Stimulated activated naive CD8-positive, alpha-beta T cell treated with anti-CD3 and anti-CD28 coated beads, Interleukin-15, Interleukin-2, amounts not matched to agents 100 U/mL and 50 U/mL, for 24 hours (primary cell): ENCODE results near the gene ANKRD23.
"Not testable (repeated sequence)": the region's sequence is repeated elsewhere in the genome, so short reads cannot be mapped to it uniquely, and the experiment has no call there.

ENCODE experiments used
- ATAC-seq: fragments of 150-1000 bp; cut with Tn5 transposase; one replicate; pipeline ENCODE4 v1.10.0; 2021
- DNase-seq: peaks from one replicate; pipeline ENCODE4 v3.0.0; 2021

ANKRD23 gene

DNA sequence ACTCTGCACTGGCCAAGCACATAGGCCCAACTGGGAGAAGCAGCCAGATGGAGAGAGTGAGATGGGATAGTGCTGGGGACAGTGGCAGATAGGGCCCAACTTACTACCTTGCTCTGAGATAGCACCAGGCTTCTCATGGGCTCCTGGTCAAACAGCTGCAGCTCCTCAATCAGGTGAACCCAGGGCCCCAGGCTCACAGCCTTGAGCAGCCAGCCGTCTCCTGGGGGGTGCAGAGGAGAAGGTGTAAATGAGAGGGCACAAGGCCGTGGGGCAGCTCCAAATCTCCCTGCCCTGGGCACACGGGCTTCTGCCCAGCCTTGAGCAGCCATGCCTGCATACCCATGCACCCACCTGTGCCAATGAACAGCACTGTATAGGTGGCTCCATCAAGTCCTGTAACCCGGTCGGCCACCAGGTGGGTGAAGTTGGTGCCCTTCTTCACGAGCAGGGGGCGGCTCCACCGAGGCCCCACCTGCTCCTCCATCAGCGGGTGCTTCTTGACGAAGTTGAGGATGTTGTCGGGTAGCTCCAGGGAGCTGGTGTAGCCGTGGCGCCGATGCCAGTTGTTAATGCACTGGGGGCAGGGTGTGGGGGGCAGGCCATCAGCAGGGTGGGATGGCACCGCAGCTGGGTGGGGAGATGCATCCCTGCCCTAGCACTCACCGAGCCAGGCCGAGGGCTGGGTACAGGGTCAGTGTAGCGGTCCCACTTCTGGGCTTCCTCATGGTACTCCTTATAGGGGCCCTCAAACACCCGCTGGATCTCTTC, 19.9 kb upstream of the ANKRD23 start:
- no peak for DNase-seq
- no peak for ATAC-seq

DNA sequence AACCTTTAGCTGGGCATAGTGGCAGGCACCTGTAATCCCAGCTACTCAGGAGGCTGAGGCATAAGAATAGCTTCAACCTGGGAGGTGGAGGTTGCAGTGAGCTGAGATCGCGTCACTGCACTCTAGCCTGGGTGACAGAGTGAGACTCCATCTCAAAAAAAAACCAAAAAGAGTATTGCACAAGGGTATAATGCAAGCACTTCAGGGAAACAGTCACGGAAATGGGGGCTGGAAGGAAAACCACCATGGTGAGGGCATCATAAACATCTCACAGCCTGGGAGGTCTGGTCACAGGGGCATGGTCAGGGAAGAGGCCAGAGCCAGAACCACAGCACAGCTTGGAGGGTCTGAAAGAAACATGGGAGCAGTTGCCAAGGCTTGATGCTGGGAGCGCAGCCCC, 19.2 kb upstream of the ANKRD23 start:
- not testable (repeated sequence) for DNase-seq, ATAC-seq

DNA sequence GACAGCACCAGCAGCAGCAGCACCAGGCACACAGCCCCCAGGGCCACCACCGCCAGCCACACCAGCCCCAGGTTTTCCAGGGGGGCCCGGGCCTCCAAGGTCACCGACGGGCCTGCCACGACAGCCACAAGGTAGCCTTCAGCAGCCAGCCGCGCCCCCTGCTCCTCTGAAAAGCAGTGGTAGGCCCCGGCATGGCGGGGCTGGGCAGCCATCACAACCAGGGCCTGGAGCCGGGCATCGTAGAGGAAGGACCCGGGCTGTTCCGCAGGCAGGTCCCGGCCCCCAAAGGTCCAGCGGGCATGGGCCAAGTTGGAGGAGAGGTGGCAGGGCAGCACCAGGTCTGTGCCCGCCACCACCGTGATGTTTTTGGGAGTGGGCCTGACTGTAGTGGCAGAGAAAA, 17.3 kb upstream of the ANKRD23 start:
- ATAC-seq (no peak), DNase-seq (no peak)

DNA sequence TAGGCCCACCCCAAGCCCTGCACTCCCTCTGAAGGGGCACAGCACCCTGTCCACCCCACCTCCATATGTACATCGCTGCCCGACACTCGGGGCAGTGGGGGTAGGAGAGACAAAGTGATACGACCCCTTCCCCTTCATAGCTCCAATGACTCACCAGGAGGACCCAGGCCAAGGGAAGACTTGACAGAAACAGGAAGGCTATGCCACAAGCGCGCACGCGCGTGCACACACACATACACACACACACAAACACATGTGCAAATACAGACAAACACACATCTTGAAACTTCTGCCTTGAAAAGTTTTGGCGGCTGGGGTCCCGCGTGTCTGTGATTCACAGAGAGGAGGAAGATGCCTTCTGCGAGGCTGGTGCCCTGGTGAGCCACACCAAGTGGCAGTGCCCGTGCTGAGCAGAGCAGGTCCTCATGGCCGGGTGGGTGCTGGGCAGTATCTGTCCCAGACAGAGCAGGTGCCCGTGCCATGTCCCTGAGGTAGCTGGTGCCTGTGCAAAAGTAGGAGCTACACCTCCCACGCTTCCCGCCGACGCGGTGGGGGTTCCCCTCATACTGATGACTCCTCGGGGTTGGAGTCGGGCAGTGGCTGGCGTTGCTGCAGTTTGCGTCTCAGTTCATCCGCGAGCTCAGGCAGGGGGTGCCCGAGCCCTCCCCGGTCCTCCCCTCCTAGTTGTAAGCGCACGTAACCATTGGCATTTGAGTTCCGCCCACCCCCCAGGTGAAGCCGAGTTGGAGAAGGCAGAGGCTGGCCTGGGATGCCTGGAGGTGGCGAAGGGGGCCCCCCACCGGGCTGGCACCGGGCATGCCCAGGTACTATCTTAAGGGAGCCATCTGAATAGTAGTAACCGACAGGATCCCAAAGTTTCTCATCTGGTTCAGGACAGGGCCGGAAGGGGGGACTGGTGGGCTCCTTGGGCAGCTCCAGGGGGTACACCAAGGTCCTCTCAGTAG, 16.5 kb upstream of the ANKRD23 start:
- ATAC-seq (no peak), DNase-seq (peak; percentile 46)

DNA sequence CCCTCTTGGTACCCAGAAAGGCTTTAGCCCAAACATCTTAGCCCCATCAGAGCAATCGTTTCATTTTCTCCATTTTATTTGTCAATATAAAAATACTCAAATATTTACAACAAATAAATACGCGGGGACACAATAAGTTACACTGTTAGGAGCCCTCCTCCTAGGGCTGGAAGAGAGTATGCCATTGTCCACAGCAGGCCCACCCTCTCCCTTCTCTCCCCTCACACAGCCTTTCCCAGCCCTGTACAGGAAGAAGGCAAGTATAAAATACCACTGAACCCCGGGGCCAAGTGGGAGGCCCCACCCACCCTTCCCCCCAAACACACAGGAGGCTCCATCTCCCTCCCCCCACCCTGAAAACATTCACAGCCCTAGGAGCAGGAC, 15.9 kb upstream of the ANKRD23 start:
- no peak for ATAC-seq
- no peak for DNase-seq

DNA sequence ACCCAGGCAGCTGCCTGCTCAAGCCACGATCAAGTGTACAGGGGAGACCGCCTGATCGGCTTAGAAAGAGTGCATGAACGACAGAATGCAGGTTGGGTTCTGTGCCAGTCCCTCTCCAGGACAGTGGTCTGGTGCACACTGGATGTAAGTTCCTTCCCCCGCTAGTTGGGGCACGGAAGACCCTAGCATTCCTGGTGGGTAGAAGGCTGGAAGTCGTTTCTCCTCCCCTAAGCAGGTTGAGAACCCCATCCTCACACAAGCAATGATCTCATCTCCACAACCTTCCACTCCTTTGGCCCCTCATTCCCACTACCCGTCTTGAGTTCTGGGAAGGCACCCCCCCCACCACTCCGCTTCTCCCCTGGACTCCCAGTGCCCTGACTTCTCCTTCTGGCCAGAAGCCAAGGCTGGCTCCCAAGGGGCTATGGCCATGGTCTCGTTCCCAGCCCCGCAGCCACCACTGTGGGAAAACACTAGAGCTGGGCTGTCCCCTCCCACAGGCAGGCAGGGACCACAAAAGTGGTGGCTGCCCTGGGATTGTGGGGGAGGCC, 15.4 kb upstream of the ANKRD23 start:
- no peak for DNase-seq
- no peak for ATAC-seq

DNA sequence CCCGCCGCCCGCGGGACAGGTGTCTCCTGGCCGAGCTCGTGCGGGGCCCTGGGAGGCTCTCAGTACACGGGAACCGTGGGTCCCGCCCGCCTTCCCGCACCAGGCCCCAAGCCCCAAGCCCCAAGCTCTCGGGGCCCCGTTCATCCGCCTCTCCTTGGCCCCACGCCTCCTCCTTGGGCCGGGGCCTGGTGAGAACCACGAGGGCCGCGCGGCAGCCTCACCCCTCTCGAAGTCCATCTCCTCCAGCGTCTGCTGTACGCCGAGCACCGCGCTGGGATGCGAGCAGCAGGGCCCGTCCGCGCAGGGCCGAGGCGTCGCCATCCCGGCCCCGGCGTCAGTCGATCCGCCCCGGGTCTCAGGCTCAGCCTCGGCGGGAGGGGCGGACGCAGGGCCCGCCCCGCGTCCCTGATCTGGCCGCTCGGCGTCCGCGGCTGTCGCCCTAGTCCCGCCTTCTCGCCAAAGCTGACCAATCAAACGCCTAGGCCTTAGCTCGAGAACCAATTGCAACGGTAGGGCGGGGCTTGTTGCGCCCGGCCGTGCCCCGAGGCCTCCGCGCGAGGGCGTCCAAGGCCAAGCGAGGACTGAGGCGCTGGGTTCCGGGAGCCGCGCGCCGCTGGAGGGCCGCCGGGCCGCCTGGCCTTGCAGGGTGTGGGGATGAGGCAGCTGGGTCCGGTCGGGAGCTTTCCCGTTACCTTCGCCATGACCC, 14.0 kb upstream of the ANKRD23 start, which contains the start of gene ANKRD39:
ANKRD39 (minus strand) TSS at position 350 of the 706 bp plus-strand sequence; CDS start at position 321, 29 bp downstream.
- ATAC-seq (peak; percentile 96), DNase-seq (peak; percentile 98)

DNA sequence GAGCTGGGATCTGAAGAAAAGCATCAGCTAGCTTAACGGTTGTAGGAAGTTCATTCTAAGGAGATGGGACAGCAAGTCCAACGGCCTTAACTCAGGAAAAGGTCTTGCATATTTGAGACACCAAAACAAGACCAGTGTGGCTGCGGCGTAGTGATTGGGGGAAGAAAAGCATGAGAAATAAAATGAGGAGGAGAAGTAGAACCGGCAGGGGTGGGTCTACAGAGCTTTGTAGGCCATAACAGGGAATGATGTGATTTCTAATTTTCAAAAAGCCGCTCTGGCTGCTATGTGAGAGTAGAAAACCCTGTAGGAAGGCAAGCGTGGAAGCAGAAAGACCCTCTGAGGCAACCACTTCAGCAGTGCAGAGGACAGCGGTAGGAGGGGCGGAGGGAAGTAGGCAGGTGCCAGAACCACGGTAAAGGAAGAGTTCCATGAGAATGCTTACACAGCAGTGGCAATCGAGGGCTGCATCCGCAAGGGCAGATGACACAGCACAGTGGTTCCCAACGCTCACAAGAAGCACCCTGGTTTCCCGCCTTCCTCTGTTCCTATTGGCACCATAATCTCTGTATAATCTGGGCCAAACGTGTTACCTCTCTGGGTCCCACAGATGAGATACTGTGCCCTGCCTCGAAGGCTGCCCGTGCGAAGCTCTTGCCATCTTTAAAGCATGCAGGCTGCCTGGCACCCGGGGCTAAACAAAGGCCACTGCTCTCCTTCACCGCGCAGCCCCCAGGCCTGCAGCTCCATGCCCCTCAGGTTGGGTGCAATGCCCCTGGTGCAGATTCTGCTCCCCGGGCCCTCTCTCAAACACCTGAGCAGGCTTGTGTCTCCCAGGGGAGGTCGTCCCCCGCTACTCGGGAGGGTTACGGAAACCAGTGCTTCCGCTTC, 13.2 kb upstream of the ANKRD23 start:
- ATAC-seq = no peak
- DNase-seq = peak; percentile 35

DNA sequence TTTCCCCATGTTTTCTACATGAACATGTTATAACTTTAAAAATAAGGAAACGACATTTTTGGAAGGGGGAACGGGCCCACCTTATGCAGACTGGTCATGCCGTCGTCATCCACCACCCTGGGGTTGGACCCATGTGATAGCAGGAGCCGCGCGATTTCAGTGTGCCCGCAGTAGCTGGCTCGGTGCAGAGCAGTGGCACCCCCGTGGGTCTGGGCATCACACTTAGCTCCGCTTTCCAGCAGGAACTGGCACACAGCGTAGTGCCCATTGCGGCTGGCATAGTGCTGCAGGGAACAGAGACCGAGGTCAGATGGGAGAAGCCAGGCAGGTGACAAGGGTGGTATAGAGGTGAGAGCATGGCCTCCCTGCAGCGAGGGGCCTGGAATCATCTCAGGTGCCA, 9.5 kb upstream of the ANKRD23 start:
- DNase-seq (no peak), ATAC-seq (no peak)

DNA sequence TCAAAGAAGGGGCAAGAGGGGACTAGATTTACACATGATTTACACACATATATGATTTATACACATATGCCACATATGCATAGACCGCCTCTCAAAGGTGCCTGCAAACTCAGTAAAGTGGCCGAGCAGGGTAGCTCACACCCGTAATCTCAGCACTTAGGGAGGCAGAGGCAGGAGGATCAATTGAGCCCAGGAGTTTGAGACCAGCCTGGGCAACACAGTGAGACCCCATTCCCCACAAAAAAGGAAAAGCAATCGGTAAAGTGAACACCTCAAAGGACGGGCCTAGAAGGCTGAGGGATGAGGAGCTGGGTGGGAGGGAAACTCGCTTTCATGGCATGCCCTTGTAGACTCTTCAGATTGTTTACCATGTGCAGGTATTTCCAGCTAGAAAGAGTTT, 8.8 kb upstream of the ANKRD23 start:
- ATAC-seq (no peak), DNase-seq (no peak)

DNA sequence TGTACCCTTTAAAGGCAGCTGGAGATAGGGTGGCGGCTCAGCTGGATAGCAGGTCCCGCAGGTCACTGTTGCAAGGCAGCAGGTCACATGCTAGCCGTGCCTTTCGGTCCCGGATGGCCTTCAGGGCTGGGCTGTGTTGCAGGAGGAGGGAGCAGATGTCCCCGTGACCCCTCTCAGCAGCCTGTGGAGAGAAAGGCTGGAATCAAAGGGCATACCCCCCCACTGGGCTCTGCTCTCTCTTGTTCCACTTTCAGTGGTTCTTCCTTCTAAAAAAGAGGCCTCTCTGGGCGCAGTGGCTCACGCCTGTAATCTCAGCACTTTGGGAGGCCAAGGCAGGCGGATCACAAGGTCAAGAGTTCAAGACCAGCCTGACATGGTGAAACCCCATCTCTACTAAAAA, 4.4 kb upstream of the ANKRD23 start:
- DNase-seq = no peak
- ATAC-seq = no peak

DNA sequence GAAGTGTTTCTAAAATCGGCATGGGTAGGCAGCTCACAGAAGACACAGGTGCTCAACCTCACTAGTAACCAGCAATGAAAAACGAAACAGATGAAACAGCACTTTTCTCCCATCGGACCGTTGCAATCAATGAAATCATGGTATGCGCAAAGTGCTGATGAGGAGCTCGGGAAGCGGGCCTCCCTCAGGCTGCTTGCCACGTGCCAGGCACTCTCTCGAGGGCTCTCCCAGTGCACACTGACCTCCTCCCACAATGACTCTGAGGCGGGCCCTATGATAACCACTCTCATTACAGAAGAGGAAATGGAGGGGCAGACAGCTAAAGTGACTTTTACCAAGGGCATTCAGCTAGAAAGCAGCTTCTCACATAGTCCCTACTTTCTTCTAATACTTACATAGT, 3.8 kb upstream of the ANKRD23 start:
- no peak for ATAC-seq
- no peak for DNase-seq

DNA sequence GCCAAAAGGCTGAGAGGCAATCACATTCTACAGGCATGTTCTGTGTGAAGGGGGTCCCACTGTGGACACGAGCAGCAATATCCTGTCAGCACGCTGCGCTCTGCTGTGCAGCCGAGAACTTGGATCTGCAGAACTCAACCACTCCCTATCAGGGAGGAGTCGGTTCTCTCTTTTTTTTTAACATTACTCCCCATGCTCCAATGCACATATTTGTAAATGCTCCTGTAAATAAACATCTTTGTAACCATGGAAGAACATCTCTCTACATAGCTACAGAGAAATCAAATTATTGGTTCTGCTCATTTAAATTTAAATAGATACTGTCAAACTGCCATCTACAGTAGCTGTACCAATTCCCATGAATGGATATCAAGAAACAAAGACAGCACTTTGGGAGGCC, 3.0 kb upstream of the ANKRD23 start:
- ATAC-seq = no peak
- DNase-seq = no peak

DNA sequence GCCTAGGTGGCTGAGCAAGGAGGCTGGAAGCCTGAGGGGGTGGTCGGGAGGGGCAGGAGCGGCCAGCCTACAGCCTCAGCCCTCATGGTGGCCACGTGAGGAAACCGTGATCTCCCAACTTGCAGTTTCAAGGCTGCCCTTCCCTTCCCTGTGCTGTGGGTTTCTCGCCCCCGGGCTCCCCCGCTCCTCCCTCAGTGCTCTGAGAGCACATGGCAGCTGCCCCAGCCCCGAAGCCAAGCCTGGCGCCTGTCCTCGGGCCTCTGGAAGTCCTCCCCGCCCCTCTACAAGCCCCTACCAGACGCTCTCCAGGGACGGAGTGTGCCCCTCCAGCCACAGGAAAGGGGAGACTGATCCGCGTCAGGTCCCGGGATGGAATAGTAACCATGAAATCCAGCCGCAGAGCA, 586 bp upstream of the ANKRD23 start:
- ATAC-seq (no peak), DNase-seq (no peak)

DNA sequence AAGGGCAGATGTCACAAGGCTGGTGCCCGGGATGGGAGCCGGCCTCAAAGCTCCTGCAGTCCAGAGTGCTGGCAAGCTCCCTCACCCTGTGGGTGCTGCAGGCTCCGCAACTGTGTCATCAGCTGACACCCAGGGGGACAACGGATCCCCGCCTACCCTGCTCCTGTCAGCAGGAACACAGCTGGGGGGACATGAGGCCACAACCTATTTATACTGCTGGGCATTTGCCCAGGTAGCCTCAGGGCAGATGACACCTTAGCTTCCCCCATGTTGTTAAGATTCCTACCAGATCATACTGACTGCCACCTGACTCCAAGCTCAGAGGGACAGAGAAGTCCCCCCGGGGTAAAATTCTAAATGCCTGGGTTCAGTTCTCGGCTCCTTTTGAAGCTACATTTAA, 1.2 kb downstream of the ANKRD23 start:
- ATAC-seq = no peak
- DNase-seq = no peak

DNA sequence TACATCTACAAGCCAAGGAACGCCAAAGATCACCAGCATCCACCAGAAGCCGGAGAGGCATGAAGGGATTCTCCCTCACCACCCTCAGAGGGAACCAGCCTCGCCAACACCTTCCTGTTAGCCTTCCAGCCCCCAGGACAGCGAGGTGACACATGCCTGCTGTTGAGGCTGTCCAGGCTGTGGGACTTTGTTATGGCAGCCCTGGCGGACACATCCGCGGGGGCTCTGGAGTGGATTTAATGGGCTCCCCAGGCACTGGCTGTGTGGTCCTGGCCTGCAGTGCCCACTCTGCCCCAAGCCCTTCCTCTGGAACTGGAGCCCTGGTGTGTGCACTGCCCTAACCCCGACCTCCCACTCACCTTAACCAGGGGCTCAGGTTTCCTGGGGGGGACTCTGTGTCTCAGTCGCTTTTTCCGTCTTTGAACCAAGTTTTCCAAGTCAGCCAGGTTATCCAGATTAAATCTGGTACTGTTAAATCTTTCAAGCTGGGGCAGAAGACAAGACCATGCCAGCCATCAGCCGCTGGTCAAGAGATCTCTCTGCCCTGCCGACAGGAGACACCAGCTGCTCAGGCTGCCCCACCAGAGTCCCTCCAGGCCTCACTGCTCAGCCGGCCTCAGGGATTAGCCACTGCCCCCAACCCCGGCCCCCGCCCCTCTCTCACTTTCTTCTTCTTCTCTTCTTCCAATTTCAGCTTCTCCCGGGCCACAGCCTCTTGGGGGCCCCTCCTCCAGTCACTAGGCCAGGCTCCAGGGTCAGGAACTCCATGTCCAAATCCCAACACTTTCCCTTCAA, 1.9 kb downstream of the ANKRD23 start:
- DNase-seq (no peak), ATAC-seq (no peak)

DNA sequence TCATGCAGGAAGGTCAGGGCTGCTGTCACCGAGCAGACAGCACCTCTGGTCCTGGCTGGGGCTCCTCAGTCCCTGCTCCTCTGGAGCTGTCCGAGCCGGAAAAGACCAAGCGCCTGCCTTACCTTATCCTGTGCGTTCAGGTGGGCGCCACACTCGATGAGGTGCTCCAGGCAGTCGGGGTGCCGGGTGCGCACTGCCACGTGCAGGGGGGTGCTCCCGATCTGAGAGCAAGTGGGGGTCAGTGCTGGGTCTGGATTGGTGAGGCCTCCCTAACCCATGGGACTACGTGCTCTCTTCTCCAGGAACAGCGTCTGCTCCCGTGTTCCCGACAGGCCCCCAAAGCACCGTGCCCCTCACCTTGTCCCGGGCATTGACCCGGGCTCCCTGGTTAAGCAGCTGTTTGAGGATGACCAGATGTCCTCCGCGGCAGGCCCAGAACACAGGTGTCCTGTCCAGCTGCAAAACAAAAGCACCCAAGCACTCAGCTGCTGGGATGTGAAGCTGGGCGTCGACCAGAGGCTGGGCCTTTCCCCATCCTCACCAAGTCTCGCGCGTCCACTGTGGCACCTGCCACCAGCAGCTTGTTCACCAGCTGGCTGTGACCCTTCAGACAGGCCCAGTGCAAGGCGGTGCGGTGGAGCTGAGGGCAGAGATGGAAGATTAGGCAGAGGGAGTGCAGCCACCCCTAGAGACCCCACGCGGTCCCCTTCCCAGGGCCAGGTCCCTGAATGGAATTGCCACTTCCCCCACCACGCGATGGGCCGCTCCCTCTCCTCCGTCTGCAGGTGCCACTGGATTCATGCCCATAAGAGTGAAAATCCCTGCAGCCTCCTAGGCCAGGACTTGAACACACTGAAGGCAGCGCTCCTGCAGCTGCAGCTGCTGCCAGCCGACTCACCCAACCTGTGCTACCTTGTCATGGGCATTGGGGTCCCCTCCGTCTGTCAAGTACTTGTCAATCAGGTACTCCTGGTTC, 3.7 kb downstream of the ANKRD23 start:
- no peak for ATAC-seq
- DNase-seq = no peak

DNA sequence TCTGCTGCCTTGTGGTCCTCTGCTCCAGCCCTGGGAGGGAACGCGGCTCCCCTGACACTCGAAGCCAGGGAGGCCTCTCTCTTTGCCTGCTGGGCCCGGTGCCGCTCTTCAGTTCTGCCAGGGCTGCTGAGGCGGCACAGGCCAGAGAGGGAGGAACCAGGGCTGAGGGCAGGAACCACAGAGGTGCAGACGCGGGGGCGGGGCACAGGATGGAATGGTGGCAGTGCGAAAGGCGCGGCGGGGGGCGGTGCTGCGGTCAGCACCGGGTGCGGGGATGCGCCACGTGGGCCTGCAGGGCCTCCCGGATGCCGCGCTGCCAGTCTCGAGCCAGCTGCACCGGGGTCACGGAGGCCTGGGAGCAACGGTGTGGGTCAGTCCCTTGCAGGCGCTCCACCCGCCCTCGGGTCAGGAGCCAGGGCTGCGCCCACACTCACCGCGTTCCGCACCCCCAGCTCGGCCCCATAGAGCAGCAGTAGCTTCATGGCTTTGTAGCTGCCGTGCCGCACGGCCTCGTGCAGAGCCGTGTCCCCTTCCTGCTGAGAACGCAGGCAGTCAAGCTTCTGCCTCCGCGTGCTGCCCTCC, 4.4 kb downstream of the ANKRD23 start:
- peak; percentile 85 for ATAC-seq
- peak; percentile 83 for DNase-seq
